Transverse colon (tissue), 3 donors: ENCODE data around the gene IFITM10.

Experiments used
- CTCF ChIP-seq, 5 experiments: fragments of 200-600 bp in 3 of 5; fragments of 450-650 bp in 2 of 5; sonication (generic) in 3 of 5; IDR thresholded peaks; 1 replicate in 2 of 5; 2 replicates in 3 of 5; pipeline ENCODE4 v1.5.1; 2016 to 2017; ENCODE audit warnings: antibody characterized with exemption in 5 of 5, inconsistent platforms in 3 of 5, mild to moderate bottlenecking in 2 of 5, moderate library complexity in 1 of 5
- EP300 ChIP-seq: sonication (generic); formaldehyde crosslinking; IDR thresholded peaks from one replicate; pipeline ENCODE4 v1.6.1; 2017; ENCODE audit warnings: antibody characterized with exemption, low read depth

GRCh38 chr11:1777737-1778136 lies 27.3 kb upstream of the IFITM10 start:
- TF ChIP-seq CTCF (IDR thresholded peaks at IDR 0.05) (no peak), EP300 (no peak)
